ENCODE results near the gene TBC1D9. TPM values are rescaled to one million over a fixed set of nuclear protein-coding genes. Genes with fewer than 3 reads are reported as not detected.
"Not testable (repeated sequence)": the region's sequence is repeated elsewhere in the genome, so short reads cannot be mapped to it uniquely, and the experiment has no call there.

The TBC1D9 gene
- total RNA-seq, 1 experiment from 2014 or later, result 12.9 TPM

- no peak for DNase-seq (ENCODE audit: low spot score)
Measured at GRCh38 chr4:140753329-140753728, 2.9 kb downstream of the TBC1D9 start.

DNA sequence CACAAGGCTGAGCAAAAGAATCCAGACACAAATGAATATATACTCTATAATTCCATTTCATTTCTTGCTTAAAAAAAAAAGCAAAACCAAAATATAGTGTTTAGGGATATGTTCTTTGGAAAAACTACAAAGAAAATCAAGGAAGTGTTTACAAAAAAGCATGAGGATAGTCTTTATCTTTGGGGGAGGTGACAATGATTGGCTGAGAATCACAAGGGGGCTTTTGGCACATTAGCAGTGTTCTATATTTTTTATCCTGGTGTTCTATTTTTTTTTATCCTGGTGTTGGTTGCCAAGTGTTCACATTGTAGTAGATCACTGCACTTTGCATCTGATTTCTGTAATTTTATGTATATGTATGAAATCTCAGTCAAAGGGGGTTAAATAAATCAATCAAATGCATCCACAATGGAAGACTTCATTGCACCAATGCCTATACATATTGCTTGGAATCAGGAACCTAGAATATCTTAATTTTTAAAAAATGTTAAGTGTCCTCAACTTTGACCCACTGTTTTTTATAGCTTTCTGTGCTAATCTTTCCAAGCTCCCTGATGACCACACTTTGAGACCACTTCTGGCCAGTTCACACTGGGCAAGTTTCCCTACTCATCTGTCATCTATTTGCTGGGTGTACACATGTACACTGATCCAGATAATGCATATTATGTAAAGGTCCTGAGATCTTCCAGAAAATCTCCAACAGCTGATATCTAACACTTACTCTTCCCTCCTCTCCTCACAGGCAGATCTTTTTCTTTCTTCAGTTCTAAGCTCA, 3.7 kb downstream of the TBC1D9 start:
- DNase-seq (ENCODE audit: low spot score), result no peak

DNA sequence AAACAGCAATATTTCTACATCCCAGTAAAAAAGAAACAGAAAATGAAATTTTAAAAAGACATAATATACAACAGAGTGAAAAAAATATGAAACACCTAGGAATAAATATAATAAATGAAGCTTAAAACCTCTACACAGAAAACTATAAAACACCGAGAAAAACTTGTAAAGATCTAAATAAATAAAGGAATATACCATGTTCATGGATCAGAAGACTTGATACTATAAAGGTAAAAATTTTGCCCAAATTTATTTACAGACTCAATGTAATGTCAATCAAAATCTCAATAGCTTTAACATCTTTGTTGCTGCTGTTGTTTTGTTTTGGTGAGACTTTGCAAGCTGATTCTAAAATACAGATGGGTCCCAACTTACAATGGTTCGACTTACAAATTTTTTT, 5.7 kb downstream of the TBC1D9 start:
- no peak for DNase-seq (ENCODE audit: low spot score)

GRCh38 chr4:140748171-140748570, 8.0 kb downstream of the TBC1D9 start:
- no peak for DNase-seq (ENCODE audit: low spot score)

DNA sequence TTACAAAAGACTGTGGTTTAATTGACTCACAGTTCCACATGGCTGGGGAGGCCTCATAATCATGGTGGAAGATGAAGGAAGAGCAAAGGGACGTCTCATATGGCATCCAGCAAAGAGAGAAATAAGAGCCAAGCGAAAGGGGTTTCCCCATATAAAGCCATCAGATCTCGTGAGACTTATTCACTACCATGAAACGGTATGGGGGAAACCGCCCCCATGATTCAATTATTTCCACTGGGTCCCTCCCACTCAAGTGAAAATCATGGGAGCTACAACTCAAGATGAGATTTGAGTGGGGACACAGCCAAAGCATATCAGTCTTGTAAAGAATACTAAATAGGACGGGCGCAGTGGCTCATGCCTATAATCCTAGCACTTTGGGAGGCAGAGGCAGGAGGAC, 9.6 kb downstream of the TBC1D9 start:
- DNase-seq (ENCODE audit: low spot score), result not testable (repeated sequence)

- no peak for DNase-seq (ENCODE audit: low spot score)
Measured at GRCh38 chr4:140744421-140744820, 11.8 kb downstream of the TBC1D9 start.

- peak; percentile 42 for DNase-seq (ENCODE audit: low spot score)
Measured at GRCh38 chr4:140743194-140743931, 12.8 kb downstream of the TBC1D9 start.

GRCh38 chr4:140742838-140743193, 13.4 kb downstream of the TBC1D9 start:
- no peak for DNase-seq (ENCODE audit: low spot score)

DNA sequence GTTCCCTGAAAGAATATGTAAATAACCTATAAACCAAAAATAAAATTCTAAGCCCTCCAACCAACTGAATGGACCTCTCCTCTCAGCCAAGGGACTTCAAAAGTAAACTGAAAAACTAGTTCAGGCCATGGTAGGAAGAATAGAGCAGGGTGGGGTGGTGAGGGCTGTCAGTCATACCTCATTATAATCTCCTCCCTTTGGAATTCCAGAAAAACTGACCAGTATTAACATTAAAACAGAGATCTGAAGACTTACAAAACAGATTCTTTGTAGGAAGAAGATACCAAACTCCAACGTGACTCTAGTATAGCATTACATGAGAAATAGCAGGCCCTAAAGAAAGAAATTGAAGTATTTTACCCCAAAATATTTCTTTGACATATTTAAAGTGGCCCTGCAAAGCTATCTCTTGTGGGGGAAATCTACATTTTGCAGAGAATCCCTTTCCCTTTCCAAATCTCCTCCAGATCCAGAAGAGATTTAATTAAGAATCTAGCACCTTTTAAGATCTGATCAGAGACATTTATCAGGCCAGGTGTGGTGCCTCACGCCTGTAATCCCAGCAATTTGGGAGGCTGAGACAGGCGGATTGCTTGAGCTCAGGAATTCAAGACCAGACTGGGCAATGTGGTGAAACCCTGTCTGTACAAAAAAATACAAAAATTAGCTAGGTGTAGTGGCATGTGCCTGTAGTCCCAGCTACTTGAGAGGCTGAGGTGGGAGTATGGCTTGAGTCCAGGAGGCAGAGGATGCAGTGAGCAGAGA, 15.1 kb downstream of the TBC1D9 start:
- no peak for DNase-seq (ENCODE audit: low spot score)

DNA sequence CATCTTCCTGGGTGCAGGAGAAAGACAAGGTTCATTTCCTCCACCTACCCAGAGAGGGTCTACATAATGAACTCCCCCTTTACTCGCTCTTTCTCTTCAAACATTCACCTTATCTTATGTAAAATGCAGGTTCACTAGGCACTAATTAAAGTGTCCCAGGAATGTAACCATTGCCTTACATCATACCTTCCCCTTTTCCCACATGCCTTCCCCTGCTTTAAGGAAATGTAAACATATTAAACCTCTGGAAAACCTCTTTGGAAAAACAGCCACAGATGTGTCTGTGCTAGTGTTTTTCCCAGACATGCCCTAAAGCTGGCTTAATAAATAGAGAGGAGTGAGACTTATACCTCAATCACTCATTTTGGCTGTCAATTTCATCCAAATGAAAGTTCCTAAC, 15.8 kb downstream of the TBC1D9 start:
- DNase-seq (ENCODE audit: low spot score), result peak; percentile 19

- DNase-seq (ENCODE audit: low spot score), result no peak
Measured at GRCh38 chr4:140739971-140740370, 16.2 kb downstream of the TBC1D9 start.

DNA sequence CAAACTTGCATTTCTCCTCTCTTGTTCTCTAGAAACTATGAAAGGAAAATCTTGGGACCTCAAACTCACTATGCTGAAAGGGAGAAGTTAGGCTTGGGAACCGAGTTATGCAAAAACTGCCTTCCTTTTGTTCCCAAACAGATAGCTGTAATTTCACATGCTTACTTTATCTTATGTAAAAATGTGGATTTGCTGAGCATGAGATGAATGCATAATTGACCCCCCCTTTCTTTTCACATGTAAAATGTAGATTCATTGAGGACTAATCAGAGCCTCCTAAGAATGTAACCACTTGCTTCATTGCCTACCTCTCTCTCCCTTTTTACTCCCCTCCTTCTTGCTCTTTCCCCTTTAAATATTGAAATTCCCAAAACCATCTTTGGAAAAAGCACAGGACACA, 18.0 kb downstream of the TBC1D9 start:
- no peak for DNase-seq (ENCODE audit: low spot score)

DNA sequence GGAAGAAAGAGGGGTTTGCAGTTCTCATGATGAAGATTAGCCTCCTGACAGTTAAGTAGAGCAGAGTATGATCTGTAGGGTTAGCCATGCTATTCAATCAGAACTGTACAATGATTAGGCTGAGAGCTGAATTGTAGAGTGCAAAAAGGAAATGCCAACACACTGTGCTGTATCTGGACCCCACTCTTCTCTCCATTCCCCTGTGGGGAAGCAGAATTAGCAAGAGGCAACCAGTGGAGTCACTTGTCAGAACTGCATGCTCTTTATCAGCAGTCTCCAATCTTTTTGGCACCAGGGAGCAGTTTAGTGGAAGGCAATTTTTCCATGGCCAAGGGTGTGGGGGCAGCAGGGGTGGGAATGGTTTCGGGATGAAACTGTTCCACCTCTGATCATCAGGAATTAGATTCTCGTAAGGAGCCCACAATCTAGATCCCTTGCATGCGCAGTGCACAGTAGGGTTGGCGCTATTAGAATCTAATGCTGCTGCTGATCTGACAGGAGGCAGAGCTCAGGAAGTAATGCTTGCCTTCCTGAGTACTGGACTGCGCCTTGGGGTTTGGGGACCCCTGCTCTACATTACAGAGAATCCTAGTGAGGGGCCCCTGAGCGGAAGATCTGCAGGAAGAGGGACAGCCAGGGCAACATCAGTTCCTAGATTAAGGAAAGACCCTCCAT, 19.4 kb downstream of the TBC1D9 start:
- no peak for DNase-seq (ENCODE audit: low spot score)

DNA sequence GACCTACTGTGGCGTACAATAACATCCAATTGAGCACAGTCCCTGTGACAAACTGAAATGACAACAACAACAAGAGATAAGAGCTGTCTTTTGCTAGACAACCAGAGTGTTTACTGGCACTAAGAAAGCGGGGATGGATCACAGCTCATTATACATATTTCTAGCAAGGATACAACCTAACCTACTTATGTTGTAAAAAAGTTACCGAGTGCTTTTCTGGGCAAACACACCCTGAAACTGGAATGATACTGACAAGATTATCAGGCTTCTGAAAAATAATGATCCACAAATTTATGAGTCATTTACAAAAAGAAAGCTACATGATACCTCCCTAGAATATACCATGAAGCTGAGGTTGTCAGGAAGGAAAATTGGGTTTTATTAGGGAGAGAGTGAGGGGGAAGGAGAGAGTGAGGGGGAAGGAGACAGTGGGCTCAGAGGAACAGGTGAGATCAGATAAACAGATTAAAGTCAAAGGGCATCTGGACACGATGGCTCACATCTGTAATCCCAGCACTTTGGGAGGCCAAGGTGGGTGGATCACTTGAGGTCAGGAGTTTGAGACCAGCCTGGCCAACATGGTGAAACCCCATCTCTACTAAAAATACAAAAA, 20.3 kb downstream of the TBC1D9 start:
- DNase-seq (ENCODE audit: low spot score), result no peak

GRCh38 chr4:140735317-140735716, 20.9 kb downstream of the TBC1D9 start:
- DNase-seq (ENCODE audit: low spot score), result no peak

- no peak for DNase-seq (ENCODE audit: low spot score)
Measured at GRCh38 chr4:140732780-140733179, 23.4 kb downstream of the TBC1D9 start.

DNA sequence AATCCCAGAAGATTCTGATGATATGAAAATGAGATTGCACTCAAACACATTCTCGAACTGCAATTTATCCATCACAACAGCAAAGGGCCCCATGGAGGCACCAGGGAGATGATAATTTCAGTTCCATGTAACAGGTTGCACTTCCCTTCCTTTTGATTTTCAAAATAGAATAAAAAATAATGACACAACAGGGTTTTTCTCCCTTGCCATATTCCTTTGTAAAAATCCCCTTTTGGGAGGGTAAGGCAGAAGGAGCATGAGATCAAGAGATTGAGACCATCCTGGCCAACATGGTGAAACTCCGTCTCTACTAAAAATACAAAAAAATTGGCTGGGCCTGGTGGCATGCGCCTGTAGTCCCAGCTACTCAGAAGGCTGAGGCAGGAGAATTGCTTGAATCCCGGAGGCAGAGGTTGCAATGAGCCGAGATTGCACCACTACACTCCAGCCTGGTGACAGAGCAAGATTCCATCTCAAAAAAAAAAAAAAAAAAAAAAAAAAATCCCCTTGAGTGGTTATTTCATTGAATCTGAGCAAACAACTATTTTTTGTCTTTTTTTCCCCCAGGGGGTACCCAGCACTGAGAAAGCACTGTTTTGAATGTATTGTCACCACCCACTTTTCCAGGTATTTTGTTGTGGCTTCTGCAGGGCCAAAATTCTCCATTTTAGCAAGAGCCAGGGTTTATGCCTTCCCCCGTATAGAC, 26.7 kb downstream of the TBC1D9 start:
- no peak for DNase-seq (ENCODE audit: low spot score)

GRCh38 chr4:140726776-140727500, 29.2 kb downstream of the TBC1D9 start:
- no peak for DNase-seq (ENCODE audit: low spot score)

DNA sequence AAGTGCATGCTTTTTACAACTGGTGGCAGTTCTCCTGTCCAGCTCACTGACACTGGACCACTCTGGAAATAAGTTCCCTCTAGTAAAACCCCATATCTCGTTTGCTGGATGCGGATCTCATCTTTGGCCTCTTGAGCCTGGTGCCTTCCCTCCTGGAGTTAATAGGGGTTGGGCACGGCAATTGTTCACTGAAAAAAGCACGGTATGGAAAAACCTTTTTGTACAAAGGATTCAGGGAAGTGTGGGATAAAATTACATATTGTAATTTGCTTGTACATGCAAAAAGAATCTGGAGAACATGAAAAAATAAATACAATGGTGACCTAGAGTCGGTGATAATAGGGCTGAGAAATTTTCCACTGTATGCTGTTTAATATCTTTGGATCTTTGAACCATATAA, 30.6 kb downstream of the TBC1D9 start:
- DNase-seq (ENCODE audit: low spot score), result no peak

DNA sequence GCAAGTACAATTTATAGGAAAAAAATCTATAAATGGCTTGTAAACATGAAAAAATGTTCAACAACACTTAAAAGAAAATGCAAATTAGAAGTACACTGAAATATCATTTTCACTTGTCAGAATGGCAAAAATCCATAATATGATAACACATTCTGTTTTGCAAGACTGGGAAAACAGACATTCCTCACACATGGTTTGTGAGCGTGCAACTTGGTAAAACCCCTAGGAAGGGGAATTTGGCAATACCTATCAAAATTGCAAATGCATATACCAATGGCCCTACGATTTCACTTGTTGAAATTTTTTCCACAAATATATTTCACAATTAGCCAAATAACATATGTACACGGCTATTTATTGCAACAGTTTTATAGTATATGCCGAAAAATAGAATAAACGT, 31.4 kb downstream of the TBC1D9 start:
- DNase-seq (ENCODE audit: low spot score), result no peak
